ENCODE data around the gene MYADML2.

MYADML2 gene

GRCh38 chr17:81935709-81936084 is 11.3 kb downstream of the MYADML2 start:
- DNase-seq = no peak

- DNase-seq = no peak
Measured at GRCh38 chr17:81934850-81935708, 12.0 kb downstream of the MYADML2 start.

GRCh38 chr17:81934098-81934757 is 12.8 kb downstream of the MYADML2 start:
- no peak for DNase-seq

DNA sequence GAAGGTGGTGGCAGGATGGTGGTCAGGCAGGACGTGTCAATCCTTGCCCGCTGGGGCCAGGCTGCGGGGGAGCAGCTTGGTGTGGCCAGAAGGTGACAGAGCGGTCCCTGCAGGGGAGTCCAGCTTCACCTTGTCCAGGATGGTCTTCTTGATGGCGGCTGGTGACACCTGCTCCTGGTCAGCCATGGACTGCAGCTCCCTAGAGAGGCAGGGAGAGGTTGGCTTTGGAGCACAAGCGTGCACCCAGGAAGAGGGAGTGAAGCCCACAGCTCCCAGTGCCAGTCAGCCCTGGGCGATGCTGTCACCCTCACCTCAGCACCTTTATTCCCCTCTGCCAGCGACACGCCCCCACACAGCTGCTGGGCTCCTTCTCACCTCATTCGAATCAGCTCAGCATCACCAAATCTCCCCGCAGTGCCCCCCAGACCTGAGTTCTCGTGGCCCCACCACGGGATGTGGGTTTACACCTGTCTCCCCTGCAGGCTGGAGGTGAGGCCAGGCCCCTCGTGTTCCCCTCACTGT is 13.8 kb downstream of the MYADML2 start:
- no peak for DNase-seq

DNA sequence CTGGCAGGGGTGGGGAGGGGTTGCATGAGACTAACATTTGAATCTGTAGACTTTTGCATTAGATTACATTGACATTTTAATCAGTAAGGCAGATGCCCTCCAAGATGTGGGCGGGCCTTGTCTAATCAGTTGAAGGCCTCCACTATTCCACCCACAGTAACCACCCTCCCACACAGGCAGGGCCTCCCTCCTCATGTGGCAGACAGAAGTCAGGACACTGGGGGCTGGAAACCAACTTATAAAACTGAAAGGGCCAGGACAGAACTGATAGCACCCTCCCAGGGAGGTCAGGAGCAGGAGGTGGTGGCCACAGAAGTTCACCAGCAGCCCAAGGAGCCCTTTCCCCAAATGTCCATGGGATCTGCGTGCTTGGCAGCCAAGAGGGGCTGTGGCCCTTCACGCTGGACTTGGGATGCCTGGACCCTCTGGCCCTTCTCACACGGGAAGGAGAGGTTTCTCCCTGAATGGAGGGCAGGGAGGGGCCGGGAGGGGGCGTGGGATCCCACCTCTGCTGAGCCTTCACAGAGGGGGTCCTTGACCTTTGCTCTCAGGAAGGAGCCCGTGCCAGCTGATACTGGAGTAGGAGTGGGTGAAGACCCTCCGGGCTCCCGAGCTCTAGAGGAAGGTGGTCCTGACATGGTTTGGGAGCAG is 14.6 kb downstream of the MYADML2 start:
- peak; percentile 73 for DNase-seq

- peak; percentile 68 for DNase-seq
Measured at GRCh38 chr17:81931557-81932332, 15.3 kb downstream of the MYADML2 start.

GRCh38 chr17:81931189-81931556 is 15.9 kb downstream of the MYADML2 start:
- DNase-seq = no peak

- no peak for DNase-seq
Measured at GRCh38 chr17:81930142-81931125, 16.6 kb downstream of the MYADML2 start.

DNA sequence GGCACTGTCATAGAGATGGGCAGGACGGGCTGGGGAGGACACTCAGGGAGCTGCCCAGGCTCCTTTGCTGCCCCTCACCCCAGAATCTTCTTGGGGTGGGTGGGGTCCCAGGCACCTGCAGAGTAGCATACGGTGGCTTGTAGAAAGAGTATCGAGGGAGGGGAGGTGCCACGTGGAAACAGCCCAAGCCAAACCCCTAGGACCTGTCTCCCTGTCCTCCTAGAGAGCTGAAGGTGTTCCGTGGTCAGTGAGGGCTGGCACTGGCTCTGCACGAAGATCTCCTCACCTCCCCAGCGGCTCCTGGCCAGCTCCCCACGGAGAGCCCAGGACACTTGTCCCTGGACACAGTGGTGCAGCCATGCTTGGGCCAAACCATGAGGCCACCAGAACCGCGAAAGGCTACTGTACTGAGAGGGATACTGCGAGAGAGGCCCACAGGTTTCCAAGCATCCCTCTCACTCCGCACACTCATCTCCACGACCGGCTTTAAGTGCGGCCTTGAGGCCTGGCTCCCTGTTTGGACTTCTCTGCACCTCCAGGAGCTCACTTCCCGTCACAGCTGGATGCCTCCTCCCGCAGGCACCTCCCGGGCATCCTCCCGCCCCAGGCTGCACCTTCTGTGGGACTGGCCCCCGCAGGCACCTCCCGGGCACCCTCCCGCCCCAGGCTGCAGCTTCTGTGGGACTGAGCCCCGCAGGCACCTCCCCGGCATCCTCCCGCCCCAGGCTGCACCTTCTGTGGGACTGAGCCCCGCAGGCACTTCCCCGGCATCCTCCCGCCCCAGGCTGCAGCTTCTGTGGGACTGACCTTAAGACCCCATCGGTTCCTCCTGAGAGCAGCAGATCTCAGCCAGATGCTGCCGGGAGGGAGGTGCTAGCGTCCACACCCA is 17.5 kb downstream of the MYADML2 start:
- no peak for DNase-seq

DNA sequence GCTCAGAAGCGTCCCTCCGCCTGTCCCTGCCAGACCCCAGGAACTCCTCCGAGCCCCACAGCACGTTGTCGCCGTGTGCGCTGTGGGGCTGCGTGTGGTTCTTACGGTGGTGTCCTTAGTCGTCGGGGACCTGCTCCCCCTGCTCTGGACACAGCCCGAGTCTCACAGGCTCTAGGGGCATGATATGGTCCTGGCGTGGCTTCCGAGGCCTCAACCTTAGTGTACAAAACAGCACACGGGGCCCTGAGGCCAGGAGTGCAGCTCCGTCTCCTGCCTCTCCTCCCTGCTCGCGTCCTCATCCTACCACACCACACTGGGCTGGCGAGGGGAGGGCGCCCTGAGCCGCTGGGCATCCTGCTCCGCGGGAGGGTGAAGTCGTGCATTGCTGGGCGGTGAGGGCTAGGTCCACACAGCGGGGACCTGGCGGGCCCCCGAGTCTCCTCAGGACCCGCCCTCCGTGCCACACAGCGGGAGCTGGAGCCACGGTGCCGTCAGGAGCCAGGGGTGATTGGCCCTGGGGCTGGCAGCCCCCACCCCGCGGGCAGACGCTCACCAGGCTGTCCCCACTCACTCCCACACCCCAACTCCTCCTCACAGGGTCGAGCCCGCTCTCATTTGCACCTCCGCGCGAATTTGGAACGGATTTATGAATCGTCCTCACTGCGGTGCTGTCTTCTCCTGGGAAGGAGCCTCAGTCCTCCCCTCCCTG is 18.3 kb downstream of the MYADML2 start:
- peak; percentile 38 for DNase-seq

GRCh38 chr17:81927653-81928543 is 19.1 kb downstream of the MYADML2 start, which contains the start of gene MAFG:
Gene MAFG (minus strand): TSS chr17:81927735. CDS start chr17:81923185, 4,550 bp downstream.
- peak; percentile 98 for DNase-seq

GRCh38 chr17:81927152-81927652 is 19.8 kb downstream of the MYADML2 start:
- DNase-seq = peak; percentile 55

DNA sequence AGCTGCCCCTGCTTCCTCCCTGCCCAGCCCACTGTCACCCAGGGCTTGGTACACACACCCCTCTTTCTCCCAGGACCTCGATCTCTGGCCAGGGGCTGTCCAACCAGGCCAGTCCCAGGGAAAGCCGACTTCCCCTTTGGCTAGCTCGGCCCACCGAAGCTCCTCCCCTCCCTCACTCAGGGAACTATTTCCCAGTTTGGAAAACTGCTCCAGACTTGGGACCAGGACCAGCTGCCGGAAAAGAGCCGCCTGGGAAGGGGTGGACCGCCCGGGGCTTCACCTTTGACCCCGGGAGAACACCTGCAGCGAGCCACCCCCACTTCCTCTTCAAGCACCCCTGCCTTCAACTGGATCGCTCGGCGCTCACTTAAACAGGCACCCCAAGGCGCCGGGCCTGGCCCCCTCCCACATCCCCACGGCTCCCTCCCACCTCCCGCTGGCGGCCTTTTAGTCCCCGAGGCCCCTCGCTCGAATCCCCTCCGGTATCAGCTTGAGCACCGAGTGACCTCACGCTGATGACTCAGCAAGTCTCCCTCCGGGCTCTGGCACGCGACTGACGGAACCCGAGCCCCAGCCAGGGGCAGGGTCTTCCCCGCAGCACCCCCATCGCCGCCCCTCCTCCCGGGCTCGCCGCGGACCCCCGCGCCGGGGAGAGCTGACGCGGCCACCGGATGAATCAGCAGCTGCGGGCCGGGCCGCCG is 20.4 kb downstream of the MYADML2 start:
- DNase-seq = peak; percentile 89

GRCh38 chr17:81925860-81926450 is 21.1 kb downstream of the MYADML2 start:
- DNase-seq = no peak

DNA sequence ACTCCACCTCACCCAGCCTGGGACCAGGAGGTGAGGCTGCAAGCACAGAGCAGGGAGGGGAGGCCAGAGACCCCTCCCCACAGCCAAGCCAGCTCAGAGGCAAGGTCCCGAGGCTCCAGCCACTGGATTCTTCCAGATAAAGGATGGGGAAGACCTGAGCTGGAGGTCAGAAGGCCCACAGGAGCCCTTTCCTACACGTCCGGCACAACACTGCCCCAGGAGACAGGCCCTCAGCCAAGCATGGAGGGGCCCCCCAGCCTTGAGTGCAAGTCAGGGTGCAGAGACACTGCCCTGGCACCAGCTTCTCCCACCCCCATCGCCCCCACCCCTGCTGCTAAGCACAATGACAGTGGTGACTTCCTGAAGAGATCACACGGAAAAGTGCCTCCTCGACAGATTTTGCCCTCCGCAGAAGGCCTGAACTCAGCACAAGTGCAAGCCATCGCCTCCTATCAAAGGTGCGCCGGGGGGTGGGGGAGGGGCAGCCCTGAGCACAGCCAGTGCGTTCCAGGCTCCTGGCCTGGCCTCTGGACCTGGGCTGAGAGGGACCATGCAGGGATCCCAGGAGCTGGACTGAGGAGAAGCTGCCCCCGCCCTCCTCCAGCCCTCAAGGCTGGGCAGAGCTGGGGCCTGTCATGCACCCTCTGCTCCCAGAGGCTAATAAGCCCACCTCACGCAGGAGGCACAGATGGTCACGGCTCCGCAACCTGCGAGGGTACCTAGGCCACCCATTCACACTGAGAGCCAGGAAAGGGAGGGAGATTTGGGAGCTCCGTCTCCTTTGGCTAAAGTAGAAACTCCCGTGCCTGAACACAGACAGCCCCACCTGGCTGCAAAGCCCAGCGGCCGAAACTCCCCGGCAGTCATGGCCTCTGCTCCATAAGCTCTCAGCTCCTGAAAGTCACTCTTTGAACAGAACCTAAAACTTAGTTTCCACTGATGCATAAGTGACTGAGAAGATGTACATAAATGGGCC is 22.2 kb downstream of the MYADML2 start:
- peak; percentile 47 for DNase-seq

Data from hematopoietic multipotent progenitor cell treated with erythropoietin and hydrocortisone succinate and interleukin-3 and kit ligand, for 4 days (in vitro differentiated cells).